B cell (primary cell): ENCODE data around the gene UNC5A. TPM values are rescaled to one million over a fixed set of nuclear protein-coding genes. Genes with fewer than 3 reads are reported as not detected.
A peak's percentile ranks its signal among the peaks of the same experiment; 100 is the strongest.

Experiments
- ATAC-seq: fragments of 200-7000 bp; cut with Tn5 transposase; one replicate; pipeline ENCODE4 v1.10.0; 2021; ENCODE audit warnings: low read depth, mild to moderate bottlenecking, moderate number of reproducible peaks, moderate library complexity
- CTCF ChIA-PET: fragments of 350-600 bp; sonication (Branson Sonifier 250); formaldehyde crosslinking; loops from one replicate; lab custom pipeline; 2021; ENCODE audit warnings: antibody characterized with exemption, inconsistent platforms; lab: Charles Lee
- POLR2A ChIA-PET: fragments of 350-600 bp; sonication (Branson Sonifier 250); formaldehyde crosslinking; loops from one replicate; lab custom pipeline; 2021; ENCODE audit warnings: antibody characterized with exemption; lab: Charles Lee
- DNase-seq: peaks from one replicate; pipeline ENCODE4 v3.0.0; 2013
- H2AFZ ChIP-seq: 2 replicates; pipeline ENCODE4 v1.6.1; 2012; ENCODE audit warnings: mild to moderate bottlenecking, low read depth, low read length; ENCODE audit not compliant: insufficient read depth, poor library complexity, severe bottlenecking
- H3K27ac ChIP-seq, 2 donors: 1 replicate in 1 of 2; 2 replicates in 1 of 2; pipeline ENCODE4 v1.5.1; 2012 to 2013; ENCODE audit warnings: low read length in 2 of 2, mild to moderate bottlenecking in 2 of 2, moderate library complexity in 1 of 2
- H3K27me3 ChIP-seq, 4 experiments: fragments of 200-600 bp in 1 of 4; sonication (generic) in 1 of 4; replicated peaks in 1 of 4; 1 replicate in 2 of 4; 2 replicates in 2 of 4; pipeline versions ENCODE4 v1.6.1 to v1.7.0; 2013 to 2016; ENCODE audit warnings: low read length in 3 of 4, mild to moderate bottlenecking in 2 of 4, mixed read lengths in 1 of 4, moderate library complexity in 1 of 4; ENCODE audit not compliant: insufficient read depth in 4 of 4, control insufficient read depth in 3 of 4; ENCODE audit errors: control extremely low read depth in 1 of 4
- H3K36me3 ChIP-seq, 2 experiments: replicated peaks in 1 of 2; 1 replicate in 1 of 2; 2 replicates in 1 of 2; pipeline versions ENCODE4 v1.6.1 to v1.7.1; 2013; ENCODE audit warnings: low read length in 1 of 2; ENCODE audit not compliant: insufficient read depth in 2 of 2, control insufficient read depth in 1 of 2; ENCODE audit errors: control extremely low read depth in 1 of 2, extremely low read depth in 1 of 2
- H3K4me1 ChIP-seq, 2 donors: fragments of 200-600 bp in 1 of 2; sonication (generic) in 1 of 2; 1 replicate in 1 of 2; 2 replicates in 1 of 2; pipeline versions ENCODE4 v1.5.1 to v1.6.1; 2013 to 2017; ENCODE audit warnings: low read length in 2 of 2; ENCODE audit not compliant: control insufficient read depth in 2 of 2, insufficient read depth in 2 of 2
- H3K4me2 ChIP-seq: replicated peaks from 2 replicates; pipeline ENCODE3; 2012; ENCODE audit warnings: mild to moderate bottlenecking, low read depth, low read length; ENCODE audit not compliant: poor library complexity, severe bottlenecking
- H3K4me3 ChIP-seq, 5 experiments: fragments of 200-600 bp in 1 of 5; sonication (generic) in 1 of 5; 1 replicate in 3 of 5; 2 replicates in 2 of 5; pipeline versions ENCODE4 v1.5.1 to v1.7.0; 2011 to 2016; ENCODE audit warnings: low read length in 4 of 5, mild to moderate bottlenecking in 4 of 5, low read depth in 2 of 5, control low read depth in 1 of 5, moderate library complexity in 1 of 5; ENCODE audit not compliant: insufficient read depth in 1 of 5; ENCODE audit errors: control extremely low read depth in 1 of 5, extremely low read depth in 1 of 5
- H3K79me2 ChIP-seq: fragments of 200-600 bp; sonication (generic); one replicate; pipeline ENCODE4 v1.6.0; 2016; ENCODE audit warnings: low read length; ENCODE audit not compliant: control insufficient read depth, insufficient read depth
- H3K9ac ChIP-seq: fragments of 200-600 bp; sonication (generic); 2 replicates; pipeline ENCODE4 v1.6.1; 2017; ENCODE audit warnings: mild to moderate bottlenecking, low read length, moderate library complexity
- H3K9me3 ChIP-seq, 3 donors: one replicate each; pipeline versions ENCODE4 v1.6.1 to v1.7.1; 2013; ENCODE audit warnings: low read length in 2 of 3; ENCODE audit not compliant: control insufficient read depth in 2 of 3, insufficient read depth in 1 of 3; ENCODE audit errors: control extremely low read depth in 1 of 3
- H4K20me1 ChIP-seq: 2 replicates; pipeline ENCODE4 v1.6.0; 2012; ENCODE audit warnings: mild to moderate bottlenecking, low read length; ENCODE audit not compliant: insufficient read depth, control insufficient read depth, poor library complexity, severe bottlenecking
- H3K27ac Mint-ChIP-seq: one replicate; pipeline ENCODE4 v1.8.0; 2021; ENCODE audit warnings: mixed read lengths
- H3K27me3 Mint-ChIP-seq: one replicate; pipeline ENCODE4 v1.8.0; 2021; ENCODE audit warnings: mixed read lengths
- H3K4me1 Mint-ChIP-seq: one replicate; pipeline ENCODE4 v1.8.0; 2021; ENCODE audit warnings: mixed read lengths
- H3K4me3 Mint-ChIP-seq: one replicate; pipeline ENCODE4 v1.8.0; 2021; ENCODE audit warnings: mixed read lengths
- H3K9me3 Mint-ChIP-seq: one replicate; pipeline ENCODE4 v1.8.0; 2022; ENCODE audit warnings: mixed read lengths; ENCODE audit not compliant: insufficient read depth
- EZH2 ChIP-seq: IDR thresholded peaks from 2 replicates; pipeline ENCODE4 v1.6.1; 2012; ENCODE audit warnings: borderline replicate concordance, low read depth, mild to moderate bottlenecking, moderate library complexity, low read length; ENCODE audit not compliant: insufficient read depth, poor library complexity, severe bottlenecking
- WGBS: methylation state at CpG from one replicate; pipeline ENCODE4 v1.1.5; 2013; ENCODE audit warnings: missing lambda C conversion rate; ENCODE audit not compliant: insufficient coverage; 5-methylcytosine and 5-hydroxymethylcytosine counted together
- intact Hi-C: fragments of 100-400 bp; cut with micrococcal nuclease; formaldehyde crosslinking; loops from one replicate; pipeline ENCODE4 v1.10.0; 2022
- polyA plus RNA-seq: library from polyadenylated mRNA; depleted of rRNA; stranded (reverse); fragments of >200 nt; gene quantifications from 2 replicates; pipeline ENCODE4 v1.2.3, GENCODE V29; 2012
- total RNA-seq, 2 donors: library from RNA; stranded (reverse); fragments of 120-200 nt in 1 of 2; gene quantifications; 1 replicate in 1 of 2; 2 replicates in 1 of 2; pipeline versions ENCODE4 v1.2.3 to v1.2.4, GENCODE V29; 2013 to 2022
- TF ChIP-seq, protein P1 (sequence below): fragments of 200-600 bp; IDR thresholded peaks from one replicate; pipeline ENCODE4 v1.8.0; 2022; ENCODE audit warnings: antibody characterized with exemption, mild to moderate bottlenecking

UNC5A gene
- total and polyA plus RNA-seq, 2 donors (not counting 1 experiment from before 2014, with no cell fraction given): not detected

DNA sequence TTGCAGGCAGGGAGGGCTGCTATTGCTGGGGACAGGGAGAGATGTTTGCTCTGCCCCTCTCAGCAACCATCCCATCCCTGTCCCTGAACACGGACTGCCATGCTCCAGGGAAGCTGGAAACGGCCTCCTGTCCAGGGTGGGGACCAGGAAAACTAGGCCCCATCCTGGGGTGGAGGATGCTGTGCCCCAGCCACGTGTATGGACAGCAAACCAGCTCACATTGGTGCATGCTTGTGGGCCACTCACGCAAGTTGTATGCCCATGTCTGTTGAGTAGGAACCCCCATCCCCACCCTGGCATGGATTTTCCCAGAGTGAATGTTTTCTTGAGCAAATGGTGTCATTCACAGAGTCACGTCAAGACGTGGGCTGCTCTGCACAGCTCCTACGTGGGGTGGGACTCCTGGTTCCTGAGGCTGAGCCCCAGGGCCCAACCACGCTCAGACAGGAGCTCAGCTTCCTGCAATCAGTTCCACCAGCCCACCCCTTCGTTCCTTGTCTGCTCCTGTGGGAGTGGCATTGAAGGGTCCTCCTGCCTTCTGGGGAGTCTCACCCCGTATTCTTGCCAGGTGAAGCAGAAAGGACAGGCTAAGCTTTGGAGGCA lies 4.6 kb downstream of the UNC5A start:
- no peak overlapping the region for H3K9ac ChIP-seq
- H3K4me1 ChIP-seq: peaks cover 17 to 21% of the 10 kb centered on the region in 2 donors
- WGBS: 65% methylated on average over 9 of the region's 10 CpGs
- no peaks in the 10 kb centered on the region for H3K36me3 ChIP-seq
- CTCF ChIA-PET: no interaction called here
- H4K20me1 ChIP-seq: no peaks in the 10 kb centered on the region
- H3K27me3 Mint-ChIP-seq: peaks cover 70% of the 10 kb centered on the region
- no peak for DNase-seq
- H3K4me3 Mint-ChIP-seq: no peak overlapping the region
- H3K4me3 ChIP-seq: no peak overlapping the region
- POLR2A ChIA-PET: interaction anchor here (0.5 kb wide), 1 partner anchor 12 kb away, joined by 3 read pairs; no protein-coding TSS in a partner anchor
- no peak overlapping the region for H2AFZ ChIP-seq
- no peak overlapping the region for H3K27ac Mint-ChIP-seq
- peaks cover 24% of the 10 kb centered on the region for H3K4me1 Mint-ChIP-seq
- no peaks in the 10 kb centered on the region for H3K79me2 ChIP-seq
- no peak overlapping the region for H3K27ac ChIP-seq
- intact Hi-C loops: no loop called here
- TF ChIP-seq, protein P1, sequence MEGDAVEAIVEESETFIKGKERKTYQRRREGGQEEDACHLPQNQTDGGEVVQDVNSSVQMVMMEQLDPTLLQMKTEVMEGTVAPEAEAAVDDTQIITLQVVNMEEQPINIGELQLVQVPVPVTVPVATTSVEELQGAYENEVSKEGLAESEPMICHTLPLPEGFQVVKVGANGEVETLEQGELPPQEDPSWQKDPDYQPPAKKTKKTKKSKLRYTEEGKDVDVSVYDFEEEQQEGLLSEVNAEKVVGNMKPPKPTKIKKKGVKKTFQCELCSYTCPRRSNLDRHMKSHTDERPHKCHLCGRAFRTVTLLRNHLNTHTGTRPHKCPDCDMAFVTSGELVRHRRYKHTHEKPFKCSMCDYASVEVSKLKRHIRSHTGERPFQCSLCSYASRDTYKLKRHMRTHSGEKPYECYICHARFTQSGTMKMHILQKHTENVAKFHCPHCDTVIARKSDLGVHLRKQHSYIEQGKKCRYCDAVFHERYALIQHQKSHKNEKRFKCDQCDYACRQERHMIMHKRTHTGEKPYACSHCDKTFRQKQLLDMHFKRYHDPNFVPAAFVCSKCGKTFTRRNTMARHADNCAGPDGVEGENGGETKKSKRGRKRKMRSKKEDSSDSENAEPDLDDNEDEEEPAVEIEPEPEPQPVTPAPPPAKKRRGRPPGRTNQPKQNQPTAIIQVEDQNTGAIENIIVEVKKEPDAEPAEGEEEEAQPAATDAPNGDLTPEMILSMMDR: no peak
- TF ChIP-seq EZH2: no peak
- peaks cover 0 to 84% (median 31%) of the 10 kb centered on the region in 4 experiments for H3K27me3 ChIP-seq
- H3K9me3 Mint-ChIP-seq: no peaks in the 10 kb centered on the region
- ATAC-seq: no peak
- H3K9me3 ChIP-seq: peaks cover 0 to 7% (median 0%) of the 10 kb centered on the region in 3 donors
- no peak overlapping the region for H3K4me2 ChIP-seq

DNA sequence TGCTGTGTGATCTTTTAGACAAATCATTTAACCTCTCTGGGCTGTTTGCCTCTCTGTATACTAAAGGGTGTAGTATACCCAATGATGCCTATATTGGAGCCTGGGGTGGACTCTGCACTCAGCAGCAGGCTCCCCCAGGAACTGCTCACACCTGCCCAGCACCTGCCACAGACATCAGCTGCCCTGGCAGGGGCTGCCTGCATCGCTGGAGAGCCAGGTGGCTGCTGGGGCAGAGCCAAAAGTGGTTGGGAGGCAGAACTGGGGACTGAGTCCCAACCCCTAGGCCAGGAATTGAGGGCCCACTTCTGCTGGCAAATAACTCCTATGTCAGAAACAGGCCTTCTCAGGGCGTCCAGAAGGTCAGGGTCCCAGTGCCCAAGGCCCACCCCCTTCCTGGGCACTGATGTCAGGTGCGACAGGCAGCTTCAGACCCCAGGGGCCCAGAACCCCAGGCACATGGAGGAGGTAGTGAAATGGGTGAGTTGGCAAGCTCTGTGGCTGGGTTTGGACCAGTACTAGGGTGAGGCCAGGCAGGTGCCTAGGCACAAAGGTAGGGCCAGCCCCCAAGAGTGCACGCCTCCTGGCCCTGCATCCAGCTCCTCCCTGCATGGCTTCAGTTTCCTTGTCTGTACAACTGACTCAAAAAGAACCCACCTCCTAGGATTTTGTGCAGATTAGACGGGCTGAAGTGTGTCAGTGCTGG lies 5.8 kb downstream of the UNC5A start:
- Histone ChIP-seq H4K20me1 (no peaks in the 10 kb centered on the region), H3K27ac (no peak overlapping the region), H3K36me3 (no peaks in the 10 kb centered on the region), H3K79me2 (no peaks in the 10 kb centered on the region), H3K4me2 (no peak overlapping the region), H3K4me1 (peaks cover 12 to 15% of the 10 kb centered on the region in 2 donors), H3K9ac (no peak overlapping the region), H3K27me3 (peaks cover 0 to 82% (median 28%) of the 10 kb centered on the region in 4 experiments), H2AFZ (no peak overlapping the region), H3K9me3 (peaks cover 0 to 7% (median 0%) of the 10 kb centered on the region in 3 donors), H3K4me3 (no peak overlapping the region)
- Mint-ChIP-seq H3K27ac (no peak overlapping the region), H3K4me3 (peak overlapping the region; percentile 48), H3K4me1 (peaks cover 21% of the 10 kb centered on the region), H3K27me3 (peaks cover 77% of the 10 kb centered on the region), H3K9me3 (no peaks in the 10 kb centered on the region)
- DNase-seq: no peak
- intact Hi-C loops: no loop called here
- ChIA-PET CTCF (no interaction called here), POLR2A (no interaction called here)
- TF ChIP-seq, protein P1: no peak
- no peak for TF ChIP-seq EZH2
- 63% methylated on average over 4 of the region's 5 CpGs for WGBS
- no peak for ATAC-seq
